SK-N-DZ (cell line): Measurements from ENCODE around the gene SETX.
"Not testable (repeated sequence)": the region's sequence is repeated elsewhere in the genome, so short reads cannot be mapped to it uniquely, and the experiment has no call there.

Experiments
- DNase-seq: peaks from one replicate; pipeline ENCODE4 v3.0.0-alpha.2; 2015; ENCODE audit warnings: low spot score

The SETX gene

DNA sequence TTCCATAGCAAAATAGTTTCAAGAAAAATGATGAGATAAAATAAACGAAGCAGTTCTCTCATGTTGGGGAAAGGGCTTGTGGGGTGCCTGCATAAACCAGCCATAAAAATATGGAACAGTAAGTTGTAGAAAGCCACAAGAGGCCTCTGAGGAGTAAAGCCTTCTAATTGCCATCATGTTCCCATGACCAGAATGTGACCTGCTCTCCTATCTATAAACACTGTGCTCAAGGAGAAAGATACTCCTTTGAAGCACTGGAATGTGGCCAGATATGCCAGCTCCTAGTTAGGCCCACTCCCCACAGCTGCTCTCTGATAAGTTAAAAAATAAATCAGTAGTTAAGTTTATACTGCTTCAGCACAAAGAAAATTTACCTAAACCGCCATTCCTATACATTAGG lies 65.8 kb downstream of the SETX start:
- no peak for DNase-seq

DNA sequence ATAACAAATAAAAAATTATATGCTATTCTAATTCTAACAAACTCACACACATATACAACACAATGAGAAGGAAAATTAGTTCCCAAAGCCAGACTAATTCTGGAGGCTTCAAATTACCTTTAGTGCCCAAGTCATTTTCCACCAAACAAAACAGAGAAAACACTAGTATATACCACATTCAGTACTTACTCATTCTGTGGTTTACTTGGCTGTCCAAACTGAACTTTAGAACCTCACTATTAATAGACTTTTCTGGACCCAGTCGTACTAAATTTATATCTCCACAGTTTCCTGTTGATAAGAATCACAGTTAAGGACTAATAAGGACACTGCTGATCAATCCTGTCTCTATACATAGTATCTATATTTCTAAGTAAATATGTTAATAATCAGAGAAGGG lies 66.4 kb downstream of the SETX start:
- DNase-seq = no peak

DNA sequence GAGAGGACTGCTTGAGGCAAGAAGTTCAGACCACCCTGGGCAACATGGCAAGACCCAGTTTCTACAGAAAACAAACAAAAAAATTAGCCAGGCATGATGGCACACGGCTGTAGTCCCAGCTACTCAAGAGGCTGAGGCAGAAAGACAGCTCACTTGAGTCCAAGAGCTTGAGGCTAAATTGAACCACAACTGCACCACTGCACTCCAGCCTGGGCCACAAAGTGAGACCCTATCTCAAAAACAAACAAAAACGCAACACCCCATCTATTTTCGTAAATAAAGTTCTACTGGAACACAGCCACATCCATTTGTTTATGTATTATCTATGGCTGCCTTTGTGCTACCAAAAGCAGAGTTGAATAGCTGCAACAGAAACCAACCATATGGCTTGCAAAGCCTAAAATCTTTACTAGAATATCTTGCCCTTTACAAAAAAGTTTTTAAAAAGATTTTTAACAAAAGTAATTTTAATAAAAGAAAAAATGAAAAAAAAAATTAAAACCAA lies 67.5 kb downstream of the SETX start:
- DNase-seq = no peak

DNA sequence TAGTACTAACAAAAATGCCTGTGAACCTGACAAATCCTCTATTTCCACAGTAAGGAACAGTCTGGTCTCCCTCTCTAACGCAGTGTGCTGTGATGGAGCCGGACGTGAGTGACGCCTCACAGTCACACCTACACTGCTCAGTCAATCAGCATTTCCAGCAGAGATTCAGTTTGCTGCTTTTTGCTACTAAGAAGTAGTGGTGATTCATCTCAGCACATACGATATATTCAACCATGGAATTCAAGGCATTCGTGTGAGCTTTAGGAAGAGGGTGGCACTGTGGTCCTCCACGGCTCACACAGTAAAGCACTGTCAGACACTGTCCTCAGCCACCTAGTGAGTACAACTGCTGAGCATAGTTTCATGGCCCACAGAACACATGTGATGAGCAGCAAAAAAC lies 70.9 kb downstream of the SETX start:
- no peak for DNase-seq

DNA sequence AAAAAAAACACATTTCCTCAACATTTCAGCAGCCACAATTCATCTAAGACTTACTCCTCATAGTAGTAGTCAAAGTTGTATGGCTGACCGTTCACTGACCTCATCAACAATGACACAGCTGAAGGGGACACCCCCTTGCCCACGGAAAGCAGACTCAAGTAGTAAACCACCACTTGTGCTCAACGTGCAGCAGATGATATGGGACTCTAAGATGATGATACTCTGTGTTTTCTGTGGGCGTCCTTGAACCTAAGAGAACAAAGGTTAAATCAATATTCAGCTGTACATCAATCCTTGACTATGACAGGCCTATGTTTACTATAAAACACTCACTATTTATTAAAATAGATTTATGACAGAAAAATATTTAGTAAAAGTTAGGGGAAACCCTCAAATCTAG lies 71.6 kb downstream of the SETX start:
- DNase-seq = no peak

DNA sequence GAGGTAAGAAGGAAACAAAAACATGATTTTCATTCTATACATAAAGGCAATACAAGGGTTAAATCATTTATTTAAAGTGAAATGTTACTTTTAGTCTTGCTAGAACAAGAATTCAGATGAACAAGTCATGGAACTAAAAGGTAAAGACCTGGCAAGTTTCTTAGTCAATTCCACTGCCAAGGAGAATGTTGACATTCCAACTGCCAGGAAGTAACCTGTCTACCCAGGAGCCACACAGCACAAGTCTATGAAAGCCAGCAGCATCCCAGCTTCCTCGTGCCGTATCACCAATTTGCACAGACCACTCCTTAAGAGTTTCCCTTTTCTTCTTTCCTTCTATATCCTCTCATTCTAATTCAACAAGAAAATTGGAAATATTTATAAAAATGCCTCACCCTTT lies 79.9 kb downstream of the SETX start:
- no peak for DNase-seq

DNA sequence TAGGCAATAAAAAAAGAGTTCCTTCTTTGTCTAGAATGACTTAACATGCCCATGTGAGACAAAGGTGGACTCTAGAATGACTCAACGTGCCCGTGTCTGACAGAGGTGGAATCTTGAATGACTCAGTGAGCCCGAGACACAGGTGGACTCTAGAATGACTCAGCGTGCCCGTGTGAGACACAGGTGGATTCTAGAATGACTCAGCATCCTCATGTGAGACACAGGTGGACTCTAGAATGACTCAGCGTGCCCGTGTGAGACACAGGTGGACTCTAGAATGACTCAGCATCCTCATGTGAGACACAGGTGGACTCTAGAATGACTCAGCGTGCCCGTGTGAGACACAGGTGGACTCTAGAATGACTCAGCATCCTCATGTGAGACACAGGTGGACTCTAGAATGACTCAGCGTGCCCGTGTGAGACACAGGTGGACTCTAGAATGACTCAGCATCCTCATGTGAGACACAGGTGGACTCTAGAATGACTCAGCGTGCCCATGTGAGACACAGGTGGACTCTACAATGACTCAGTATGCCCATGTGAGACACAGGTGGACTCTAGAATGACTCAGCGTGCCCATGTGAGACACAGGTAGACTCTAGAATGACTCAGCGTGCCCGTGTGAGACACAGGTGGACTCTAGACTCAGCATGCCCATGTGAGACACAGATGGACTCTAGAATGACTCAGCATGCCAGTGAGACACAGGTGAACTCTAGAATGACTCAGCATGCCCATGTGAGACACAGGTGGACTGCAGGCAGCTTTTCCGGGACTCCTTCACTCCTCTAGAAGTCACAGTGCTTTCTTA lies 84.9 kb downstream of the SETX start:
- not testable (repeated sequence) for DNase-seq

DNA sequence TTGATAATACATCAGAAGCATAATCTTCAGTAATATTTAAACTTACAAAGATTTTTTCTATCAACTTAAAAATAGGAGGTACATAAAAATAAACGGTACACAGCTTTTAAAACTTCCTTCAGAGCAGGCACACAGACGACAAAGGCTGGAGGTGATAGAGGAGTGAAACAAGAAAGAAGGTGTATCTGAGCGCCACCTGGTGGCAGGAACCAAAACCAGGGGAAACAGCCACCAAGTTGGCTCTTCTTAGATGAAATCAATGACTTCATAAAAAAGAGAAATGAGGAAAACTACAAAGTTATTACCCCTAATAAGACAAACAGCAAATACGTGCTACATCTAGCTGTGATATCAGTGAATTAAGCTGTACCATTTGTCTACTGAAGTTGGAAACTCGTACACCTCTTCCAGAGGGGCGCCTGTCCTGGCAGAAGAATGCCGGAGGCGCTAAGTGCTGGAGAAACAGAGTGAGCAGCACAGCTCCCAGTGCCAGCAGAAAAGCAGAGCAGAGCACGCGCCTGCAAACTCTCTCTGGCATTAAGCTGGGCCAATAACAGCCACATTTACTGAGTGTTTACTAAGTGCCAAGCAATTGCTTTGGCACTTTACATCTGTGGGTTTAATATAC lies 85.9 kb downstream of the SETX start:
- DNase-seq = peak; percentile 66

DNA sequence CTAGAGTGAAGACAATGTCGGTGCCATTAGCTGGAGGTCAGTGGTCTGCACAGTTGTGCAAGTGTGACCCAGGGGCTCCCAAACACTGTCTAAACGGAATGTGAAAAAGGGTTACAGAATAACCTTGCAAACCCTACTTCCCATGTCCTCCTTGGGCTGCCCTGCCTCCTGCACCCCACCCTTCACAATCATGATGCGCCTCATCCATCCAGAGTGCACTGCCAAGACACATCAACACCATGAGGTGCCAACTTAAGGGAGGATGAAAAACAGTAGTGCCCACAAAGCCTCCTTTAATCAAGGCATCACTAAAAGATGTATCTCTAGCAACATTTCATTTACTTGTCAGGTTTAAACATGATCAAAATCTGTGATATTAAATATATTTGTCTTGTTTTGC lies 87.1 kb downstream of the SETX start:
- no peak for DNase-seq

DNA sequence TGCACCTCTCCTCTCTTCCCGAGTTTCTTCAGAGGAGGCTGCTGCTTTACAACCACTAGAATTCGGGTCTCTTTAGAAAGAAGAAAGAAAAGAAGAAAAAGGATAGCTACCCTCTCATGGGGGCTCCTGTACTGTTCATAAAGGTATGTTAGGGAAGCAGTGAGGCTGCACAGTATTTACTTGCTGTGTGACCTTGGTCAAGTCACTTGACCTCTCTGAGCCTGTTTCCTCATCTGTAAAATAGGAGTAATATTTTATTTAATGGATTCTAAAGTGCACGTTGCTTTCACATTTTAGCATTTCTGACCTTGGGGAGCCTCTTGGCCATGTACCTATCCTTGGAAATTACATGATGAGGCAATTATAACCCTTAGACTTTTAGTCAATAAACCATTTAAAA lies 88.8 kb downstream of the SETX start:
- DNase-seq = no peak

DNA sequence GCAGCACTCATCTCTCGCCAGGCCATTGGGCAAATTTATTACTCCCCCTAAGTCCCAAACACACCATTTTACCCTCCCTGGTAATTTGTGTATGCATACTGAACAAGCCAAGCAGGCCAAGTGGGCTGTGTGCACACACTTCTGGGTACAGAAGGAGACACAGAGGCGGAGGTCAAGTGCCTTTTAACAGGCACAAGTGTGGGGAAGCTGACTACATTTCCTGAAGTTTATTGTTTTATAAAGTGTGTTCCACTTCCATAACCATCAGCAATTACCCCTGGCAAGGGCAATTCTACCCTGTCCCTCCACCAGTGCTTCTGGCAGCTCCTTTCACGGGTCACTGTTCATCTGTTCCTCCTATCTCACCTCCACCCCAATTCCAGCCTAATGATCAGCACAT lies 93.9 kb downstream of the SETX start:
- no peak for DNase-seq

DNA sequence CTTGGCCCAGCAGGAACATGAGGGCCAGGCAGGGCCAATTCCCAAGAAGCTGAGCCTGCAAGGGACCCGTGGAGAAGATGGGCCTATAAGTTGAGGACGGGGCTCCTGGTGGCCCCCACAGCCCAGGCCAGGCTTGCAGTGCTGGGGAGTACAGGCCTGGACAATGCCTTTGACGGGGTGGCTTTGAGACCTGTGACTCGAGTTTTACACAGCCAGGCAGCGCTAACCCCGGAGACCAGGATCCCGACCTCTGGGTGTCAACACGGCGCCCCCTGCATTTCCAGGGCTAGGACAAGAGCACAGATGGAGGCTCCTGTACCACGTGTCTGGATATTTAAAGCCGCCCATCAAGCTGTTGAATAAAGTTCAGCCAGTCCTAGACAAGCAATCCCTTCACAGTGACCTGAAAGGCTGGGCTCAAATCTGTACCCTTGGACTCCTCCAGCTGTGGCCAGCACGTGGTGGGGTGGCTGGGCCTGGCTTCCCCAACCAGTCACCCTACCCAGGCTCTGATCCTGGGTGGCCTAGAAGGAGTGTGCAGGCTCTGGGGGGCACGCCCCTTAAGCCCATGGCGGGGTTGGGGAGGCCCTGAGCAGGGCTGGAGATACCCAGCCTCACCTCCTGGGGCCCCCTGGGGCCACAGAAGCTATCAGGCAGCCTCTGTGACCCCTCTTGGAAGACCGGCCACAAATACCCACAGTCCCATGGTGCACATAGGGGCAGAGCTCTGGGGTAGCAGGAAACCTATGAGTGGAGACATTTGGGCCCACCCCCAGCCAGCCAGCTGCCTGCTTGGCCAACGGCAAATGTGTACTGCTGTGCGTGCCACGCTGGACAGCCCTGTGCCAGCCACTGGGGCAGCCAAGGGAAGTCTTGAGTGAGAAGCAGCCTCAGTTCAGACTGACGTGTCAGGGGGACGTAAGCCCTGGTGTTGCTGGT lies 104.2 kb downstream of the SETX start:
- no peak for DNase-seq

DNA sequence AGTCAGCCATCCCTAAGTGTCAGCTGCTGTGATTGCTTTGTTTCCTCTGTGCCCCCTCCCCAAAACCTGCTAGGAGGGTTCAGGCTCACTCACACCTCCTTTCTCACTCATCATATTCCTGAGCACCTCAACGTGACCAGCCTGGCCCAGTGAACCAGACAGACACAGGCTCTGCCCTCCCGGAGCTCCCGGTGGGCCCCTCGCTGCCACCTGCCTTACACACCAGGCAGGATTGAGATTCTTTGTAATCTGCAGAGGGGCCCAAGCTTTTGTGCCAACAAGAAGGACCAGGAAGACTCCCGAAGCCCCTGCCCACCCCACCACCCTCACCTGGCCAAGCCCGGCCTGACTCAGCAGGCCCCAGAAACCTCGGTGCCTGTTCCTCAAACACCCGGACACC lies 105.1 kb downstream of the SETX start:
- no peak for DNase-seq

DNA sequence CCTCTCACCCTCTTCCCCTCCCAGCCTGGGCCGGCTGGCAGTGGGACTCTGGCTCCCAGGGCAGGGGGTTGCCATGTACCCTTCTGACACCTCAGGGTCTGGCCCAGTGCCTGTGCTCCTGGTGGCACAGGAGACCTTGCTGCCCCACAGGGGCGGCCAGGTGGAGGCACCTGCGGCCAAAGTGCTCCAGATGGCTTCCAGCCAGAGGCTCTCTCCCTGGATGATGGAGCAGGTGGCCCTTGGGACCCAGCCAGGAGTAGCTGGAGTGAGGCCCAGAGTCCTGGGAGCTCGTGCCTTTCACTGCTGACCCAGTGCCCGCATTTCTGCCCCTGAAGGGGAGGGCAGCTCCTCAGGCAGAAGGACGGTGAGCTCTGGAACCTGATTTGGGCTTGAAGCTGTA lies 105.7 kb downstream of the SETX start:
- no peak for DNase-seq

DNA sequence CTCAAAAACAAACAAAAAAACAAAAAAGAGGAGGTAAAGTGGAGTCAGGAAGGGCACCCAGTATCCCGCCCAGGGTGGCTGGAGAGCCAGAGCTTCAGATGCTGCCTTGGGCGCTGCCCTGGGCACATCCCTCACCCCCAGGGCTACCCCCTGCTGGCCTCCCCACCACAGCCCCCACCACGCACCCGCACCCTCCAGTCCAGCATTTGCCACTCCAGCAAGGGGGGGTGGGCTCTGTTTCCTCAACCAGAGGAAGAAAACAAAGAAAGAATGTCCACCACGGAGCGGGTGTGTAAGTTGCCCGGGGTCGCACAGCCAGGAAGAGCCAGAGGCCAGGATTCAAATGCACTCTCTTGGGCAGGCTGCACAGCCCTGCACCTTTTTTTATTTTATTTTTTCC lies 106.8 kb downstream of the SETX start:
- DNase-seq = no peak

DNA sequence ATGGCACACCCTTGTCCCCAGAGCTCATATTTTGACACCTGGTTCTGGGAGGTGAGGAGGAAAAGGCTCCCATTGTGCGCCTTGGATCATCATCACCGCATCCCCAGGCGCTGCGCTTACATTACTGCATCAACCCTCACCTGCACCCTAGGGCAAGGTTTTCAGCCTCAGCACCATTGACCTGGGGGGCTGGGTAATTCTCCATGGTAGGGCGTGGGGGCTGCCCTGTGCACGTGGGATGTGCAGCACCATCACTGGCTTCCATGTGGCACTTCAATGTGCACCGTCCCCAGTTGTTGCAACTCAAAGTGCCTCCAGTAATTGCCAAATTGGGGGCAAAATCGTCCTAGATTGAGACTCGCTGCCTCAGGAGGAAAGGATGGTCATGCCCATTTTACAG lies 109.3 kb downstream of the SETX start:
- DNase-seq = no peak

DNA sequence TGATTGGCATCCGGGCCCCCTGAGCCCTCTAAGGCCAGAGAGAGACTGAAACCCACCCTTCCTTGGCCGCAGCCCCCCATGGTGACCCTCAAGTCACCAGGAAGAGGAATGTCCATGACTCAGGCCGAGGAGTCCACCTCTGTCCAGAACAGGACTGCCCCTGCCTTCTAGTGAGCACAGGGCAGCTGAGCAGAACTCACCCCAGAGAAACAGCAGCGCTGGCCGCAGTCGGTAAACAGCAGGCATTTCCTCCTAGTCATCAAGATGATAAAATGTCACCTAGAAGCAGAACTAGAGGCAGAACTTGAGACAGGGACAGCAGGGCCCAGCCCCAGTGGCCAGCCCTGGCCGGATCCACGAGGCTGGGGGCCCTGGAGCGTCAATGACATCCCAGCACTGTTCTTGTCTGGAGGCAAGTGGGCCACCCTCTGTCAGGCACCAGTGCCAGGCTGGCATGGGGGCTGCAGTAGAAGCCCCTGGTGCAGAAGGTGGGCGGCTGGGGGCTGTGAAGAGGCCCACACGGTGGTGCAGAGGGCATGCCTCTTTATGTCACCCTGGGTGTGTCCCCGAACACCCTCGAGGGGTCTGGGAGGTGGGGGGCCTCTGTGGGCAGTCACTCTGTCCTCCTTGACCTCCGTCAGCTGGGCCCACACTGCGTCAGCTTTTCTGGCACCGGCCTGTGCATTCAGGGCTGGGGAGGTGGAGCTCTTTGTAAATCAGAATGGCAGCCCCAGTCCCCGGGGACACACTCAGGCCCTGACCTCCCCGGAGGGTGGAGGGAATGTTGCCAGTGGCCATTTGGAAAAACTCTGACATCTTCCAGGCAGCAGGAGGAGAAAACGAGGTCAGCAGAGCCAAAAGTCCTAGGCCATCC lies 110.0 kb downstream of the SETX start:
- peak; percentile 60 for DNase-seq

DNA sequence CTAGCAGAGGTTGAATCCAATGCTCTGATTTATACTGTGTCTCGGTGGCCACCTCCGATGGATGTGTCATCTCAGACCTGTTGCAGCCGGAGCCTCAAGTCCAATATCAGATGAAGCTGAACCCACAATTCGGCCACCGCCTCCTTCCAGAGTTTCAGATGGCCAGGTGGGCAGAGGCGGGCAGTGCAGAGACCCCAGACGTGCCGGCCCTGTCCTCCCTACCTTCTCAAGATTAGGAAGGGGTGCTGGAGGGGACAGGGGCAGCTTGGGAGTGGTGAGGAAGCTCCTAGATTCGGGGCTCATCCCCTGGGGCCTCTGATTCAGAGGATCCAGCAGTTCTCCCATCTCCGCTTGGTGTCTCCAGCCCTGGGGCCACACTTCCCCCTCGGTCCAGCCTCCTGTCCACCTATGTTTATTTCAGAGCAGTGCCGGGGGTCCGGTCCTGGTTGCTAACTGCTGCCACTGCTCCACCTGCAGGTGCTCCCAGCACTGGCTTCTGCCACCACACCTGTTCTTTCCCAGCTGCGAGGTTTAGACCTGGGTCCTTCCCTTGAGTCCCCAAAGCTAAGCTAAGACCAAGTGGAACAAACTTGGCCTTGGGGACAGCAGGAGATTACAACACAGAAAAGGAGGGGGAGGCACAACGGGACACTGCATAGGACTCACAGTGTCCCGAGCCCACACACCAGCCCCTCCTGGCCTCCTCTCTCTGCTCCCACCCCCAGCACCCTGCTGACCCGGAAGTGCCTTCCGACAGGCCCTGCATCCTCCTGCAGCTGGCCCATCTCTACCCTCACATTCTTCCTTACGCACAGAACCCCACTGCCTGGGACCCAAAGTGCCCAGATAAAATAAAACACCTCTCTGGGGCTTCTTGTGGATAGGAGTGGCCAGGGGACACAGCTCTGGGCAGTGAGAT lies 111.4 kb downstream of the SETX start:
- no peak for DNase-seq

DNA sequence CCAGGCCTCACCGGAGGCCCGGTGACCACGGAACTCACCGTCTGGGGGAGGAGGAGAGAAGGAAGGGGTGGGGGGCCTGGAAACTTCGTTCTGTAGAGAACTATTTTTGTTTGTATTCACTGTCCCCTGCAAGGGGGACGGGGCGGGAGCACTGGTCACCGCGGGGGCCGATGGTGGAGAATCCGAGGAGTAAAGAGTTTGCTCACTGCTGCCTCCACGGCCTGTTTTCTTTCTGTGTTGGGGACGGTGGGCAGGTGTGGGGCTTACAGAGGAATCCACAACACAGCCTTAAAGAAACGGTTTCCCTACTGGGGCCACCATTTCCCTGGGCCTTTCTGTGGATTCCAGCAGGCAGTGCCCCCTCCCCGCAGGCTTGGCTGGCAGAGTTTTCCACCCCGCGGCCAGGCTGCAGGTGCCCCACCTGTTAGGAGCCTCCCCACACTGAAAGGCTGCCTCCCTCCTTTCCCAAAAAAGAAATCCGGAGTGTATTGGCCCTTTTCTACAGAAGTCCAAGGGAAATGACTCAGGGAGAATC lies 112.1 kb downstream of the SETX start:
- no peak for DNase-seq
